ENCODE results near the gene LAMA2. TPM values are rescaled to one million over a fixed set of nuclear protein-coding genes. Genes with fewer than 3 reads are reported as not detected.

Gene LAMA2
- total and polyA plus RNA-seq, 8 donors = 3.4 to 110 (median 31.6) TPM

DNA sequence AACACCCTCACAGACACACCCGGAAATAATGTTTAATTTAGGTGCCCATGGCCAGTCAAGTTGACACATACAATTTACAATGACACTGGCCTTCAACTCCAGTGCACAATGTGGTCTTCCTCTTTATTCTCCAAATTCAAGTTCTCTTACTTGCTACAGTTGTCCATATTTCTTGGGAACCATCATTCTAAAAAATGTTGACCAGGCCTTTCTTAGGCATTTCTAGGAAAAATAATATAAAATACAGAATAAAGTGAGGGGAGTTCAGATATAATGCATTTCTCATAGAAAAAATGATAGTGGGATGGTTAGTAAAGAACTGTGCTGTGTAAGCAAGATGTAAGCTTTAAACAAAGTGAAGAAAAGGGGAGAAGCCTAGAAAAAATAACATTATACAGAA, 528.2 kb downstream of the LAMA2 start:
- DNase-seq = no peak
- H3K27me3 ChIP-seq = no peaks in the 10 kb centered on the region
- no peaks in the 10 kb centered on the region for H3K9me3 ChIP-seq
- WGBS, 5 donors = 92 to 97% (median 94%) methylated on average over 1 of the region's 1 CpG
- H3K27ac ChIP-seq = no peak overlapping the region
- H3K4me3 ChIP-seq = no peak overlapping the region
- intact Hi-C loops (cut with DNase I; ENCODE audit: low total_unique reads) = no loop called here
- TF ChIP-seq POLR2A (IDR thresholded peaks at IDR 0.05) (no peak), POLR2AphosphoS5 (IDR thresholded peaks at IDR 0.05) (no peak), EP300 (IDR thresholded peaks at IDR 0.05) (no peak)
- TF ChIP-seq, protein P1, sequence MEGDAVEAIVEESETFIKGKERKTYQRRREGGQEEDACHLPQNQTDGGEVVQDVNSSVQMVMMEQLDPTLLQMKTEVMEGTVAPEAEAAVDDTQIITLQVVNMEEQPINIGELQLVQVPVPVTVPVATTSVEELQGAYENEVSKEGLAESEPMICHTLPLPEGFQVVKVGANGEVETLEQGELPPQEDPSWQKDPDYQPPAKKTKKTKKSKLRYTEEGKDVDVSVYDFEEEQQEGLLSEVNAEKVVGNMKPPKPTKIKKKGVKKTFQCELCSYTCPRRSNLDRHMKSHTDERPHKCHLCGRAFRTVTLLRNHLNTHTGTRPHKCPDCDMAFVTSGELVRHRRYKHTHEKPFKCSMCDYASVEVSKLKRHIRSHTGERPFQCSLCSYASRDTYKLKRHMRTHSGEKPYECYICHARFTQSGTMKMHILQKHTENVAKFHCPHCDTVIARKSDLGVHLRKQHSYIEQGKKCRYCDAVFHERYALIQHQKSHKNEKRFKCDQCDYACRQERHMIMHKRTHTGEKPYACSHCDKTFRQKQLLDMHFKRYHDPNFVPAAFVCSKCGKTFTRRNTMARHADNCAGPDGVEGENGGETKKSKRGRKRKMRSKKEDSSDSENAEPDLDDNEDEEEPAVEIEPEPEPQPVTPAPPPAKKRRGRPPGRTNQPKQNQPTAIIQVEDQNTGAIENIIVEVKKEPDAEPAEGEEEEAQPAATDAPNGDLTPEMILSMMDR (IDR thresholded peaks at IDR 0.05) = no peak
- peaks cover 0 to 26% (median 12%) of the 10 kb centered on the region in 4 donors for H3K36me3 ChIP-seq
- H3K4me1 ChIP-seq = no peaks in the 10 kb centered on the region

DNA sequence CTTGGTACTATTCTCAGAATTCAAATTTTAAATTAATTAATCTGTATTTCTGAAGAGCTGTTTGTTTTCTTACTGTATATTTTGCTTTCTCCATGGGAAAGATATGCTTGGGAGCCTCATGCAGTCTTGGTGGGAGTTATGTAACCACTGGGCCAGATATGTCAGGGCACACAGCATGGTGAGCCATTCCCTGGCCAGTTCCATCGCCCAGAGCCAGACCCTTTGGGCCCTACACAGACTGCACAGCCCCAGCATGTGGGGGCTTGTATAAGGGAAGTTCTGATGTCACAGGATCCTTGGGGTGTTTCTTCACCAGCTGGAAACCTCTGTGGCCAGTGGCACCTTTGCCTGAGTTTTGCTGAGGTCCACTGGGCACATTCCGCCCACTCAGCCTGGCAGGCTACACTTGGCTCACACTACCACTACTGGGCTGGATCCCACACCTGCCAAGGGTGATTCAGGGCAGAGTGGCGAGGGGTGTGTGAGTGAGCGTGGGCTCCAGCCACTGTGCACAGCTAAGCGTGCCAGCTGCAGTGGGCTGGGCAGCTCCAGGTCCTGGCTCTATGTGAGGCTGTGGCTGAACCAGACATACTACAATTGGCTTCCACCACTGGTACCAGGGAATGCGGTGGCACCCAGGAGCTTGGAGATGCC, 533.5 kb downstream of the LAMA2 start:
- WGBS, 5 donors = 92 to 98% (median 95%) methylated on average over 1 to 6 of the region's 6 CpGs

DNA sequence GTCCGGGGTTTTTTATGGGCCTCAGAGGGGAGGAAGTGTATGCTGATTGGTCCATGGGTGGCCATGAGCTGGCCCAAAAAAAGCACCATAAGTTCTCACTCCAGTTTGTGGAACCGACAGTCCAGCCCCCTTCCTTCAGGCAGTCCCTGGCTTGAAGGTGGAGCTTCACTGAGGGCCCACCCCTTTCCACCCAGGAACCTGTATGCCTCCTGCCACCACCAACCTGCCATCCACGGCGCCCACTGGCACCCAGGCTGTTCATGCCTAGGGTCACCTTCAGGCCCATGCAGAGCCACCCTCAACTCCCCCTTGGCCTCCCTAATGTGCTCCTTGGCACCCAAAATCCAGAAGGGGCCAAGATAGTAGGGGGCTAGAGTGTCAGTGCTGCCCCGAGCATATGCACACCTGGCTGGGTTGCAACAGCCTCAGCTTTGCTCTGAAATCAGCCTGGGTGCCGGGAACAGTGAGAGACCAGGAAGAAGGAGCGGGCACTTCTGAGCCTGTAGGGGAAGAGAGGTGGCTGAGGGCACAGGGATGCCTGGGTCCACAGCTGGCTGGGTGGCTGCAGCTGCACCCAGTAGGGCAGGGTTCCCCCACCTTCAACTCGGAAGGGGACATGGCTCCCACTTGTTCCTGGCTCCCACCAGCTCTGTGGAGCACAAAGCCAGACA, 534.6 kb downstream of the LAMA2 start:
- WGBS, 5 donors = 93 to 97% (median 94%) methylated on average over 8 of the region's 8 CpGs
- Histone ChIP-seq H3K9me3 (no peaks in the 10 kb centered on the region), H3K27ac (no peak overlapping the region), H3K4me3 (no peak overlapping the region), H3K36me3 (peaks cover 0 to 23% (median 8%) of the 10 kb centered on the region in 4 donors), H3K4me1 (no peaks in the 10 kb centered on the region), H3K27me3 (no peaks in the 10 kb centered on the region)
- intact Hi-C loops (cut with DNase I; ENCODE audit: low total_unique reads) = no loop called here
- no peak for DNase-seq
- TF ChIP-seq EP300 (IDR thresholded peaks at IDR 0.05) = no peak

More for the DNA sequence above, 533.5 kb downstream of the LAMA2 start:
- TF ChIP-seq, protein P1 (IDR thresholded peaks at IDR 0.05) = no peak
- TF ChIP-seq POLR2AphosphoS5 (IDR thresholded peaks at IDR 0.05) (no peak), POLR2A (IDR thresholded peaks at IDR 0.05) (no peak), EP300 (IDR thresholded peaks at IDR 0.05) (no peak)
- Histone ChIP-seq H3K36me3 (peaks cover 0 to 16% (median 7%) of the 10 kb centered on the region in 4 donors), H3K4me3 (no peak overlapping the region), H3K27me3 (no peaks in the 10 kb centered on the region), H3K9me3 (no peaks in the 10 kb centered on the region), H3K27ac (no peak overlapping the region), H3K4me1 (no peaks in the 10 kb centered on the region)
- intact Hi-C loops (cut with DNase I; ENCODE audit: low total_unique reads) = no loop called here
- no peak for DNase-seq

DNA sequence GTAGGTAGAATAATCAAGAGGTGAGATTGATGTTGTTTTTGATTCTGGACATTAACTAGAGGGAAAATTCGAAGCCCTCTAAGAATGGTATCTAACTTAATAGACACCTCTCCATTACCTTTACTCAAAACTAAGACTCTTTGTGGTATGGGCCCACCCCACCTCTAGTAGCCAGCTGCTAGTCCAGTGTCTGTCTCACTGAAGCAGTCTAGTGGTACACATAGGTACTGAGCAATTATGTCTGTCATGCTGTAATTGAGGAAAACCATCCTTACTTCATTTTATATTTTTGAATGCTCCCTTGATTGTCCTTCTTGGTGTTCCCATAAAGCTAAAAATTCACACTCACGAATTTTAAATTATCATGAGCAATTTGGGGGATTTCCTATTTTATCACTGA, 536.4 kb downstream of the LAMA2 start:
- no peaks in the 10 kb centered on the region for H3K9me3 ChIP-seq
- DNase-seq = no peak
- peaks cover 0 to 23% (median 8%) of the 10 kb centered on the region in 4 donors for H3K36me3 ChIP-seq
- TF ChIP-seq EP300 (IDR thresholded peaks at IDR 0.05) = no peak
- TF ChIP-seq, protein P1 (IDR thresholded peaks at IDR 0.05) = no peak
- no peak for TF ChIP-seq POLR2A (IDR thresholded peaks at IDR 0.05)
- TF ChIP-seq POLR2AphosphoS5 (IDR thresholded peaks at IDR 0.05) = no peak
- no peaks in the 10 kb centered on the region for H3K27me3 ChIP-seq
- no peaks in the 10 kb centered on the region for H3K4me1 ChIP-seq
- intact Hi-C loops (cut with DNase I; ENCODE audit: low total_unique reads) = no loop called here
- H3K27ac ChIP-seq = no peak overlapping the region
- WGBS, 5 donors = 73 to 85% (median 80%) methylated on average over 2 of the region's 2 CpGs
- no peak overlapping the region for H3K4me3 ChIP-seq

DNA sequence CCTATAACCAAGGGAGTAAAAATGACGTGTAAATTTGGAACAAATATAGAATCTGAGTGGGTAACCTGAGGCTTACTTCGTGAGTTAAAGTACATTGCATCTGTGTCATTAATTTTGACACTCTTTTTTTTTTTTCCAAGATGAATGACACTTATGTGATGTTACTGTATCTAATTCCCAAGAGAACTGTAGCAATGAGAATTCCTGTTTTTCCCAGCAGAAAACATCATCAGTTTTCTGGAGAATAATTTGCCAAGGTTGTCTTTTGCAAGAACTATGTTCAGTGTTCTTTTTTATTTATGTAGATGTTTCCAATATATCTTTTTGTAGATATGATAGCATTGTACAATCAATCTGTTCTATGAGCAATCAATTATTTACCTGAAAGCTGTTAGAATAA, 543.4 kb downstream of the LAMA2 start:
- H3K9me3 ChIP-seq = no peaks in the 10 kb centered on the region
- intact Hi-C loops (cut with DNase I; ENCODE audit: low total_unique reads) = no loop called here
- H3K27me3 ChIP-seq = no peaks in the 10 kb centered on the region
- 72 to 86% (median 84%) methylated on average over 2 of the region's 2 CpGs for WGBS, 5 donors
- H3K36me3 ChIP-seq = peaks cover 0 to 19% (median 8%) of the 10 kb centered on the region in 4 donors
- no peak overlapping the region for H3K27ac ChIP-seq
- H3K4me1 ChIP-seq = no peaks in the 10 kb centered on the region
- DNase-seq = no peak
- H3K4me3 ChIP-seq = no peak overlapping the region
- TF ChIP-seq EP300 (IDR thresholded peaks at IDR 0.05) (no peak), POLR2AphosphoS5 (IDR thresholded peaks at IDR 0.05) (no peak), POLR2A (IDR thresholded peaks at IDR 0.05) (no peak)
- TF ChIP-seq, protein P1 (IDR thresholded peaks at IDR 0.05) = no peak

All from stomach (tissue), 9 donors.